ENCODE data around the gene CALY. TPM values are rescaled to one million over a fixed set of nuclear protein-coding genes. Genes with fewer than 3 reads are reported as not detected.
A peak's percentile ranks its signal among the peaks of the same experiment; 100 is the strongest.

CALY gene
- total RNA-seq, 4 donors from 2014 or later: 1.6 to 3.6 (median 2.3) TPM

DNA sequence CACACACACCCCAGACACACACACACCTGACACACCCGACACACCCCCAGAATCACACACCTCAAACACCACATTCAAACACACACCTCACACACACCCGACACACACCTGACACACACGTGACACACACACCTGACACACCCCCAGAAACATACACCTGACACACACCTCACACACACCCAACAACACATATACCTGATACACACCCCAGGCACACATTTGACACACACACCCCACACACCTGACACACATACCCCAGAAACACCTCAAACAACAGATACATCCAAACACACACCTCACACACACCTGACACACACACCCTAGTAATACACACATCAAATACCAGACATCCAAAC is 652 bp upstream of the CALY start:
- intact Hi-C loops (cut with DNase I): loop anchor here (10.0 kb wide), 1 partner anchor 157 kb away; no protein-coding TSS in a partner anchor
- H3K9me3 ChIP-seq: no peaks in the 10 kb centered on the region
- TF ChIP-seq EP300 (IDR thresholded peaks at IDR 0.05) (no peak), POLR2A (IDR thresholded peaks at IDR 0.05; ENCODE audit: low read depth) (no peak)
- peaks cover 11 to 90% (median 39%) of the 10 kb centered on the region in 4 donors for H3K27me3 ChIP-seq
- H3K27ac ChIP-seq (replicated peaks in 1 of 4): no peak overlapping the region
- peaks cover 22 to 28% (median 24%) of the 10 kb centered on the region in 4 donors for H3K4me1 ChIP-seq
- H3K36me3 ChIP-seq: no peaks in the 10 kb centered on the region
- DNase-seq (ENCODE audit: extremely low spot score): no peak
- 81% methylated on average over 3 of the region's 3 CpGs for WGBS
- no peak overlapping the region for H3K4me3 ChIP-seq

DNA sequence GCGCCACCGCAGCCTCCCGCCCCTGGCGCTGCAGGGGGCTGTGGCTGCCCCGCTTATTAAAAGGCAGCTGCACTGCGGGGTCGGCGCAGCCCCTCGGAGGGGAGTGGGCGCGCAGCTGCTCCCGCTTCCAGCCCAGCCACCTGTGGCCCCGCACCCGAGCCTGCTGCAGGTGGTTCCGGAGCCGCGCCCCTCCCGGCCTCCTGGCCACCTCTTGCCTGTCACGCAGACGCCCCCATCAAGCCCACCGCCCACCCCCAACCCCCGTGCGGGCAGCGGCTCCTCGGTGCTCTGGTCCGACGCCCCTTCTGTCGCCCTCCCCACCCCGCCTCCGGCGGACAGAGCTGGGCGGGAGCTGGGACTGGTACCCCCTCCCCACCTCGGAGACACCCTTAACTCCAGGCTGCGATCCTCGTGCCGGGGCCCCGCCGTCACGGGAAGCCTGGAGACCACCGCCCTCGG is 549 bp downstream of the CALY start:
- Histone ChIP-seq H3K27me3 (peaks cover 11 to 92% (median 41%) of the 10 kb centered on the region in 4 donors), H3K4me1 (peaks cover 22 to 28% (median 24%) of the 10 kb centered on the region in 4 donors), H3K4me3 (peak overlapping the region; percentile 47 to 55 (median 48)), H3K9me3 (no peaks in the 10 kb centered on the region), H3K27ac (replicated peaks in 1 of 4) (no peak overlapping the region), H3K36me3 (no peaks in the 10 kb centered on the region)
- DNase-seq (ENCODE audit: extremely low spot score): no peak
- intact Hi-C loops (cut with DNase I): loop anchor here (10.0 kb wide), 1 partner anchor 159 kb away; no protein-coding TSS in a partner anchor
- WGBS: 10% methylated on average over 6 of the region's 41 CpGs
- no peak for TF ChIP-seq EP300 (IDR thresholded peaks at IDR 0.05)
- TF ChIP-seq, protein P1, sequence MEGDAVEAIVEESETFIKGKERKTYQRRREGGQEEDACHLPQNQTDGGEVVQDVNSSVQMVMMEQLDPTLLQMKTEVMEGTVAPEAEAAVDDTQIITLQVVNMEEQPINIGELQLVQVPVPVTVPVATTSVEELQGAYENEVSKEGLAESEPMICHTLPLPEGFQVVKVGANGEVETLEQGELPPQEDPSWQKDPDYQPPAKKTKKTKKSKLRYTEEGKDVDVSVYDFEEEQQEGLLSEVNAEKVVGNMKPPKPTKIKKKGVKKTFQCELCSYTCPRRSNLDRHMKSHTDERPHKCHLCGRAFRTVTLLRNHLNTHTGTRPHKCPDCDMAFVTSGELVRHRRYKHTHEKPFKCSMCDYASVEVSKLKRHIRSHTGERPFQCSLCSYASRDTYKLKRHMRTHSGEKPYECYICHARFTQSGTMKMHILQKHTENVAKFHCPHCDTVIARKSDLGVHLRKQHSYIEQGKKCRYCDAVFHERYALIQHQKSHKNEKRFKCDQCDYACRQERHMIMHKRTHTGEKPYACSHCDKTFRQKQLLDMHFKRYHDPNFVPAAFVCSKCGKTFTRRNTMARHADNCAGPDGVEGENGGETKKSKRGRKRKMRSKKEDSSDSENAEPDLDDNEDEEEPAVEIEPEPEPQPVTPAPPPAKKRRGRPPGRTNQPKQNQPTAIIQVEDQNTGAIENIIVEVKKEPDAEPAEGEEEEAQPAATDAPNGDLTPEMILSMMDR (IDR thresholded peaks at IDR 0.05): no peak
- no peak for TF ChIP-seq POLR2AphosphoS5 (IDR thresholded peaks at IDR 0.05)
- no peak for TF ChIP-seq POLR2A (IDR thresholded peaks at IDR 0.05; ENCODE audit: low read depth)

DNA sequence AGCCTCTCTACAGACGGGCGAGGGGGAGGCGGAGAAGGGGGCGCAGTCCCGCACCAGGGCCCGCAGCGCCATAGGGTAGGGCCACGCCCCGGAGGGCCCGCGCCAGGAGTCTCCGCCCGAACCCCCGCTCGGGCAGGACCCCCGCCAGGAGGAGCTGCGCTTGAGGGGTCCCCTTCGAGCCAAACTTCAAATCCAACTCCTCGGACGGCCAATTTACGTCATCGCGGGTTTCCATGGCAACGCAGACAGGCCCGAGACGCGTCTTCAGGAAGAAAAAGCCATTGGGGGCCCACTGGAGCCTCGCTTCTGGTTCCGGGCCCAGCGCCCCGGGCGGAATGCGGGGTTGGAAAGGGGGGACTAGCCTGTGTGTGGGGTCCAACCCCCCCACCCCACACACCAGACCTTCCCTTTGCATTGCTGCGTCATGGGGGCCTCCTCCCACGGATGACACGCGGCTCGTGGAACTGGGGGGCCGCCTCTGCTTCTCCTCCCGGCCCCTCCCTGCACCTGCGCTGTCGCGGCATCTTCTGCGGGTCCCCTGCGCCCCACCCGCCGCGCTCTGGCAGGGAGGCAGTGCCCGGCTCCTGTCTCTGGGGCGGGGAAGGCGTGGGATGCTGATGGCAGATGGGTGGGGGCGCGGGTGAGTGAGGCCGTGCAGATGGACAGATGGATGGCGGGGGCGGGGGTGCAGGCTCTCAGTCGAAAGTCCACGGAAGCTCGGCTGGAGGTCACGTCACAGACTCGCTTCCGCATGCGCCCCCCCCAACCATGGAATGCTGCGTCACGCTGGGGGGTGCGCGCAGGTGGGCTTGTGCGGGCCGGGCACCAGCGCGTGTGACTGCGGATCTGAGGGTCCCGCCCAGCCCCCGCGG is 1.2 kb downstream of the CALY start:
- Histone ChIP-seq H3K27me3 (peaks cover 11 to 90% (median 43%) of the 10 kb centered on the region in 4 donors), H3K27ac (replicated peaks in 1 of 4) (no peak overlapping the region), H3K4me3 (peak overlapping the region; percentile 47 to 55 (median 48)), H3K36me3 (no peaks in the 10 kb centered on the region), H3K9me3 (no peaks in the 10 kb centered on the region), H3K4me1 (peaks cover 22 to 28% (median 24%) of the 10 kb centered on the region in 4 donors)
- intact Hi-C loops (cut with DNase I): loop anchor here (10.0 kb wide), 1 partner anchor 159 kb away; no protein-coding TSS in a partner anchor
- DNase-seq (ENCODE audit: extremely low spot score): no peak
- WGBS: under 1% methylated on average over 17 of the region's 75 CpGs
- no peak for TF ChIP-seq EP300 (IDR thresholded peaks at IDR 0.05)
- no peak for TF ChIP-seq POLR2AphosphoS5 (IDR thresholded peaks at IDR 0.05)
- TF ChIP-seq, protein P1 (IDR thresholded peaks at IDR 0.05): no peak
- TF ChIP-seq POLR2A (IDR thresholded peaks at IDR 0.05; ENCODE audit: low read depth): no peak

DNA sequence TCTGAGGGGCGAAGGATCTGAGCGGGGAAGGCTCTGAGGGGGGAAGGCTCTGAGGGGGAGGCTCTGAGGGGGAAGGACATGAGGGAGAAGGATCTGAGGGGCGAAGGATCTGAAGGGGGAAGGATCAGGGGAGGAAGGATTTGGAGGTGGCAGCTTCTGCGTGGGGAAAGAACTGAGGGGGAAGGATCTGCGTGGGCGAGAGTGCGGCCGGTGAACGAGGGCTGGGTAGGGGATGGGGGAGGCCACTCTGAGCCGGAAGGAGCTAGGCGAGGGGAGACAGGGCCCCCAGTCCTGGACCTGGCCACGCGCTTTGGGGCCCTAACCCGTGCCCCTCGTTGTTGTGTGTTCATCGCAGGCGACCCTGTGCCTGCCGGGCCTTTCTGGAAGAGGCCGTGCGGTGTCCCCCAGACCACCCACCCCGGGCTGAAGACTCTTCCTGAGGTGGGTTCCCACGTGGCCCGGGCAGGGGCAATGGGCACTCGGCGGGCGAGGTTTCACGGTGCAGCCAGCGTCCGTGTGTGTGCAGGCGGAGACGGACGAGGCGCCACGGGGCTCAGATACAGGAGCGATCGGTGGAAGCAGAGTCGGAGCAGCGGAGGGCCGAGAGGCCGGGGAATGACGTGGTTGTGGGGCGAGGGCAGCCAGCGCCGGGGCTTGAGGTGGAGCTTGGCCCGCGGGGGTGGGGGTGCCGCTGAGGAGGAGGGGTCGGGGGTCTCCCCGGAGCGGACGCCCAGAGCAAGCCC is 2.0 kb downstream of the CALY start:
- H3K4me3 ChIP-seq: peak overlapping the region; percentile 47 to 55 (median 48)
- peaks cover 26 to 33% (median 29%) of the 10 kb centered on the region in 4 donors for H3K4me1 ChIP-seq
- peaks cover 11 to 82% (median 45%) of the 10 kb centered on the region in 4 donors for H3K27me3 ChIP-seq
- intact Hi-C loops (cut with DNase I): loop anchor here (10.0 kb wide), 1 partner anchor 160 kb away; no protein-coding TSS in a partner anchor
- no peaks in the 10 kb centered on the region for H3K36me3 ChIP-seq
- WGBS: 32% methylated on average over 14 of the region's 51 CpGs
- H3K27ac ChIP-seq (replicated peaks in 1 of 4): no peak overlapping the region
- no peak for DNase-seq (ENCODE audit: extremely low spot score)
- TF ChIP-seq POLR2AphosphoS5 (IDR thresholded peaks at IDR 0.05): no peak
- TF ChIP-seq, protein P1 (IDR thresholded peaks at IDR 0.05): no peak
- no peak for TF ChIP-seq POLR2A (IDR thresholded peaks at IDR 0.05; ENCODE audit: low read depth)
- TF ChIP-seq EP300 (IDR thresholded peaks at IDR 0.05): no peak
- no peaks in the 10 kb centered on the region for H3K9me3 ChIP-seq

Data from esophagus muscularis mucosa (tissue), 4 donors.